ENCODE measurements around the gene ZPBP. TPM values are rescaled to one million over a fixed set of nuclear protein-coding genes. Genes with fewer than 3 reads are reported as not detected.

The ZPBP gene, protein sequence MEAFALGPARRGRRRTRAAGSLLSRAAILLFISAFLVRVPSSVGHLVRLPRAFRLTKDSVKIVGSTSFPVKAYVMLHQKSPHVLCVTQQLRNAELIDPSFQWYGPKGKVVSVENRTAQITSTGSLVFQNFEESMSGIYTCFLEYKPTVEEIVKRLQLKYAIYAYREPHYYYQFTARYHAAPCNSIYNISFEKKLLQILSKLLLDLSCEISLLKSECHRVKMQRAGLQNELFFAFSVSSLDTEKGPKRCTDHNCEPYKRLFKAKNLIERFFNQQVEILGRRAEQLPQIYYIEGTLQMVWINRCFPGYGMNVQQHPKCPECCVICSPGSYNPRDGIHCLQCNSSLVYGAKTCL
- total RNA-seq = under 1 TPM; 0.14 to 0.17 TPM
- polyA plus RNA-seq = under 1 TPM in 1 of 2 donors, not detected in 1; 0.05 TPM

DNA sequence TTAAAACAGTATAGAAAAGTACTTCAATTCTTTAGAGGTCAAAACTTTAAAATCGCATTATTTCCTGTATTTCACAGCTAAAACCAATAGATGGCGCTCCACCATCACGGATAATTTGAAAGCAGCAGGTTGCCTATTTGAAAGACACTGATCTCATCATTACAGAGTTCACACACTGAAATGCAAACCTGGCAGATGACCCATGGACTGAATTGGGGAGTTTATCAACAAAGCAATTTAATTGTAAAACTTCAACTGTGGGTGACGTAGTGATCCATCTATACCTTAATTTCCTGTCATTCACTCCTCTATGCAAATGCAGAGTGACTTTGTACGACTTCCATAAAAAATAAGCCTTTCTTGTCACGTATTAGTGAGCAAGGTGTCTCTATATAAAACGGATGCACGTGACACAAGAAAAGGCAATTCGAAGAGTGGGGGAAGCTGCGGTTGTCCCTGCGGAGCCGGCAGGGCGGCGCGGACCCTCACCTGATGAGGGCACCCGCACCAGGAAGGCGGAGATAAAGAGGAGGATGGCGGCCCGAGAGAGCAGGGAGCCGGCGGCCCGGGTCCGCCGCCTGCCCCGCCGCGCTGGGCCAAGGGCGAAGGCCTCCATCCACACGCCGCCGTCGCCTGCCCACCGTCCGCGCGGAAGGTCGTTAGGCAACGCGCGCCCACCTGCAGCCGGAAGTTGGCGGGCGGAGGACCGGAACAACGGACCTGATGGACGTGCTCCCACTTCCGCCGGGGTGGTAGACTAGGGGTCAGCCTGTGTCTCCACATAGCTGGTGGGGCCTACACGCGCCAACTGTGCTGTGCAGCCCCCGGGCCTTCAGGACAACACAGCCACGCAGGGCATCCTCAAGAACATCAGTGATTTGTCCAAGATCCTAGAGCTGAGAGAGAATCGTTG is at the start of gene ZPBP:
ZPBP (minus strand) TSS at position 668 of the 913 bp plus-strand sequence; CDS start at position 616, 52 bp downstream.
- Histone ChIP-seq H3K27ac (ENCODE audit: low read depth in 1 of 2, low read length in 2 of 2) (peak within 1 kb of the TSS in 1 of 2 donors; percentile 23), H3K4me1 (ENCODE audit: control insufficient read depth in 4 of 4, insufficient read depth in 4 of 4, low read length in 3 of 4) (peaks cover 3 to 7% (median 4%) of the 10 kb centered on the region in 4 donors), H3K4me3 (ENCODE audit: low read depth in 1 of 3, low read length in 3 of 3) (peak within 1 kb of the TSS; percentile 44 to 66 (median 61)), H3K27me3 (ENCODE audit: control insufficient read depth in 4 of 4, insufficient read depth in 4 of 4, low read length in 3 of 4) (no peaks in the 10 kb centered on the region), H3K9ac (ENCODE audit: low read depth in 1 of 2, low read length in 2 of 2) (peak within 1 kb of the TSS in 1 of 2 donors; percentile 7), H3K9me3 (ENCODE audit: control insufficient read depth in 4 of 4, low read length in 3 of 4) (no peaks in the 10 kb centered on the region), H3K36me3 (ENCODE audit: control insufficient read depth in 4 of 4, insufficient read depth in 3 of 4, low read depth in 1 of 4, low read length in 3 of 4) (no peaks in the 10 kb centered on the region)
- 13% methylated on average over 53 of the region's 53 CpGs for WGBS
- TF ChIP-seq, protein P1, sequence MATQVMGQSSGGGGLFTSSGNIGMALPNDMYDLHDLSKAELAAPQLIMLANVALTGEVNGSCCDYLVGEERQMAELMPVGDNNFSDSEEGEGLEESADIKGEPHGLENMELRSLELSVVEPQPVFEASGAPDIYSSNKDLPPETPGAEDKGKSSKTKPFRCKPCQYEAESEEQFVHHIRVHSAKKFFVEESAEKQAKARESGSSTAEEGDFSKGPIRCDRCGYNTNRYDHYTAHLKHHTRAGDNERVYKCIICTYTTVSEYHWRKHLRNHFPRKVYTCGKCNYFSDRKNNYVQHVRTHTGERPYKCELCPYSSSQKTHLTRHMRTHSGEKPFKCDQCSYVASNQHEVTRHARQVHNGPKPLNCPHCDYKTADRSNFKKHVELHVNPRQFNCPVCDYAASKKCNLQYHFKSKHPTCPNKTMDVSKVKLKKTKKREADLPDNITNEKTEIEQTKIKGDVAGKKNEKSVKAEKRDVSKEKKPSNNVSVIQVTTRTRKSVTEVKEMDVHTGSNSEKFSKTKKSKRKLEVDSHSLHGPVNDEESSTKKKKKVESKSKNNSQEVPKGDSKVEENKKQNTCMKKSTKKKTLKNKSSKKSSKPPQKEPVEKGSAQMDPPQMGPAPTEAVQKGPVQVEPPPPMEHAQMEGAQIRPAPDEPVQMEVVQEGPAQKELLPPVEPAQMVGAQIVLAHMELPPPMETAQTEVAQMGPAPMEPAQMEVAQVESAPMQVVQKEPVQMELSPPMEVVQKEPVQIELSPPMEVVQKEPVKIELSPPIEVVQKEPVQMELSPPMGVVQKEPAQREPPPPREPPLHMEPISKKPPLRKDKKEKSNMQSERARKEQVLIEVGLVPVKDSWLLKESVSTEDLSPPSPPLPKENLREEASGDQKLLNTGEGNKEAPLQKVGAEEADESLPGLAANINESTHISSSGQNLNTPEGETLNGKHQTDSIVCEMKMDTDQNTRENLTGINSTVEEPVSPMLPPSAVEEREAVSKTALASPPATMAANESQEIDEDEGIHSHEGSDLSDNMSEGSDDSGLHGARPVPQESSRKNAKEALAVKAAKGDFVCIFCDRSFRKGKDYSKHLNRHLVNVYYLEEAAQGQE (IDR thresholded peaks at IDR 0.05) = no peak
- peak in 1 of 2 donors; percentile 18 for TF ChIP-seq RXRA (IDR thresholded peaks at IDR 0.05)
- TF ChIP-seq HNF4G (IDR thresholded peaks at IDR 0.05) = no peak
- TF ChIP-seq RAD21 (IDR thresholded peaks at IDR 0.05) = peak; percentile 91 to 94
- no peak for TF ChIP-seq FOXA2 (IDR thresholded peaks at IDR 0.05)
- TF ChIP-seq, protein P2, sequence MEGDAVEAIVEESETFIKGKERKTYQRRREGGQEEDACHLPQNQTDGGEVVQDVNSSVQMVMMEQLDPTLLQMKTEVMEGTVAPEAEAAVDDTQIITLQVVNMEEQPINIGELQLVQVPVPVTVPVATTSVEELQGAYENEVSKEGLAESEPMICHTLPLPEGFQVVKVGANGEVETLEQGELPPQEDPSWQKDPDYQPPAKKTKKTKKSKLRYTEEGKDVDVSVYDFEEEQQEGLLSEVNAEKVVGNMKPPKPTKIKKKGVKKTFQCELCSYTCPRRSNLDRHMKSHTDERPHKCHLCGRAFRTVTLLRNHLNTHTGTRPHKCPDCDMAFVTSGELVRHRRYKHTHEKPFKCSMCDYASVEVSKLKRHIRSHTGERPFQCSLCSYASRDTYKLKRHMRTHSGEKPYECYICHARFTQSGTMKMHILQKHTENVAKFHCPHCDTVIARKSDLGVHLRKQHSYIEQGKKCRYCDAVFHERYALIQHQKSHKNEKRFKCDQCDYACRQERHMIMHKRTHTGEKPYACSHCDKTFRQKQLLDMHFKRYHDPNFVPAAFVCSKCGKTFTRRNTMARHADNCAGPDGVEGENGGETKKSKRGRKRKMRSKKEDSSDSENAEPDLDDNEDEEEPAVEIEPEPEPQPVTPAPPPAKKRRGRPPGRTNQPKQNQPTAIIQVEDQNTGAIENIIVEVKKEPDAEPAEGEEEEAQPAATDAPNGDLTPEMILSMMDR (IDR thresholded peaks at IDR 0.05; ENCODE audit: low read depth, low read length, missing input control) = peak; percentile 71
- TF ChIP-seq, protein P3, sequence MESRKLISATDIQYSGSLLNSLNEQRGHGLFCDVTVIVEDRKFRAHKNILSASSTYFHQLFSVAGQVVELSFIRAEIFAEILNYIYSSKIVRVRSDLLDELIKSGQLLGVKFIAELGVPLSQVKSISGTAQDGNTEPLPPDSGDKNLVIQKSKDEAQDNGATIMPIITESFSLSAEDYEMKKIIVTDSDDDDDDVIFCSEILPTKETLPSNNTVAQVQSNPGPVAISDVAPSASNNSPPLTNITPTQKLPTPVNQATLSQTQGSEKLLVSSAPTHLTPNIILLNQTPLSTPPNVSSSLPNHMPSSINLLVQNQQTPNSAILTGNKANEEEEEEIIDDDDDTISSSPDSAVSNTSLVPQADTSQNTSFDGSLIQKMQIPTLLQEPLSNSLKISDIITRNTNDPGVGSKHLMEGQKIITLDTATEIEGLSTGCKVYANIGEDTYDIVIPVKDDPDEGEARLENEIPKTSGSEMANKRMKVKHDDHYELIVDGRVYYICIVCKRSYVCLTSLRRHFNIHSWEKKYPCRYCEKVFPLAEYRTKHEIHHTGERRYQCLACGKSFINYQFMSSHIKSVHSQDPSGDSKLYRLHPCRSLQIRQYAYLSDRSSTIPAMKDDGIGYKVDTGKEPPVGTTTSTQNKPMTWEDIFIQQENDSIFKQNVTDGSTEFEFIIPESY (IDR thresholded peaks at IDR 0.05) = no peak
- no peak for TF ChIP-seq TAF1 (conservative IDR thresholded peaks at IDR 0.05)
- peak; percentile 15 for TF ChIP-seq YY1 (IDR thresholded peaks at IDR 0.05)
- TF ChIP-seq SP1 (IDR thresholded peaks at IDR 0.05) = no peak
- no peak for TF ChIP-seq EGR1 (IDR thresholded peaks at IDR 0.05; ENCODE audit: low read depth in 2 of 2)
- TF ChIP-seq HNF4A (conservative IDR thresholded peaks at IDR 0.05) = peak; percentile 43 to 47
- TF ChIP-seq JUND (IDR thresholded peaks at IDR 0.05) = peak in 1 of 2 donors; percentile 24
- no peak for TF ChIP-seq FOXA1 (IDR thresholded peaks at IDR 0.05)
- TF ChIP-seq, protein P4, sequence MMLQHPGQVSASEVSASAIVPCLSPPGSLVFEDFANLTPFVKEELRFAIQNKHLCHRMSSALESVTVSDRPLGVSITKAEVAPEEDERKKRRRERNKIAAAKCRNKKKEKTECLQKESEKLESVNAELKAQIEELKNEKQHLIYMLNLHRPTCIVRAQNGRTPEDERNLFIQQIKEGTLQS (IDR thresholded peaks at IDR 0.05) = no peak
- TF ChIP-seq NR2F2 (IDR thresholded peaks at IDR 0.05) = no peak
- TF ChIP-seq GABPA (IDR thresholded peaks at IDR 0.05 in 1 of 2, conservative IDR thresholded peaks at IDR 0.05 in 1 of 2) = peak; percentile 76 to 88
- TF ChIP-seq, protein P5, sequence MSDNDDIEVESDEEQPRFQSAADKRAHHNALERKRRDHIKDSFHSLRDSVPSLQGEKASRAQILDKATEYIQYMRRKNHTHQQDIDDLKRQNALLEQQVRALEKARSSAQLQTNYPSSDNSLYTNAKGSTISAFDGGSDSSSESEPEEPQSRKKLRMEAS (IDR thresholded peaks at IDR 0.05) = no peak
- DNase-seq (ENCODE audit: low spot score) = no peak

Data from liver (tissue), 9 donors.